ENCODE data around the gene HOXD13.
A peak's percentile ranks its signal among the peaks of the same experiment; 100 is the strongest.

The HOXD13 gene

GRCh38 chr2:176106581-176107539 lies 14.3 kb downstream of the HOXD13 start, which contains the start of gene HOXD11 (continued):
- peak; percentile 67 for TF ChIP-seq ZFHX2 (tag by site-specific recombination; conservative IDR thresholded peaks at IDR 0.05)
- peak; percentile 61; the same call in 1 of the 2 replicates for TF ChIP-seq ZNF561 (tag by site-specific recombination; IDR thresholded peaks at IDR 0.05; ENCODE audit: borderline replicate concordance)
- no peak for TF ChIP-seq HOXA7 (CRISPR knock-in tag; IDR thresholded peaks at IDR 0.05; ENCODE audit: borderline replicate concordance)
- TF ChIP-seq BCL11A (tag by site-specific recombination; IDR thresholded peaks at IDR 0.05; ENCODE audit: low read depth): peak; percentile 51; the same call in 1 of the 2 replicates
- TF ChIP-seq ZNF660 (tag by site-specific recombination; IDR thresholded peaks at IDR 0.05): 0 out of 2 replicates have a peak, but pooled peaks have one; percentile 42
- peak; percentile 75 for TF ChIP-seq PRDM6 (tag by site-specific recombination; IDR thresholded peaks at IDR 0.05)
- TF ChIP-seq ZNF350 (tag by site-specific recombination; IDR thresholded peaks at IDR 0.05): no peak
- TF ChIP-seq ZNF292 (tag by site-specific recombination; IDR thresholded peaks at IDR 0.05; ENCODE audit: borderline replicate concordance, low read depth): no peak
- TF ChIP-seq ZNF785 (tag by site-specific recombination; IDR thresholded peaks at IDR 0.05): no peak
- no peak for TF ChIP-seq ZNF37A (tag by site-specific recombination; IDR thresholded peaks at IDR 0.05)
- TF ChIP-seq ZBTB26 (tag by site-specific recombination; optimal IDR thresholded peaks at IDR 0.05): peak; percentile 88
- no peak; the same call in 1 of the 2 replicates for TF ChIP-seq ZNF610 (tag by site-specific recombination; IDR thresholded peaks at IDR 0.05; ENCODE audit: borderline replicate concordance)
- no peak for TF ChIP-seq ZNF146 (tag by site-specific recombination; IDR thresholded peaks at IDR 0.05)
- no peak for TF ChIP-seq ZSCAN16 (tag by site-specific recombination; IDR thresholded peaks at IDR 0.05)
- peak; percentile 81 for TF ChIP-seq GLIS2 (tag by site-specific recombination; IDR thresholded peaks at IDR 0.05)
- peak; percentile 31; the same call in 1 of the 2 replicates for TF ChIP-seq KLF7 (tag by site-specific recombination; IDR thresholded peaks at IDR 0.05; ENCODE audit: borderline replicate concordance)
- TF ChIP-seq ZXDB (tag by site-specific recombination; IDR thresholded peaks at IDR 0.05): peak; percentile 41; the same call in 1 of the 2 replicates
- peak; percentile 67 for TF ChIP-seq INSM2 (tag by site-specific recombination; IDR thresholded peaks at IDR 0.05)
- no peak for TF ChIP-seq ZBTB49 (tag by site-specific recombination; IDR thresholded peaks at IDR 0.05; ENCODE audit: low read depth)
- peak; percentile 38; the same call in 1 of the 2 replicates for TF ChIP-seq WT1 (tag by site-specific recombination; IDR thresholded peaks at IDR 0.05)
- peak; percentile 30; the same call in 1 of the 2 replicates for TF ChIP-seq ZNF24 (tag by site-specific recombination; IDR thresholded peaks at IDR 0.05)
- TF ChIP-seq ZNF704 (tag by site-specific recombination; IDR thresholded peaks at IDR 0.05): no peak
- no peak for TF ChIP-seq SALL2 (tag by site-specific recombination; IDR thresholded peaks at IDR 0.05; ENCODE audit: borderline replicate concordance)
- no peak for TF ChIP-seq ZBTB7A (tag by site-specific recombination; IDR thresholded peaks at IDR 0.05; ENCODE audit: low read depth)
- no peak for TF ChIP-seq ZNF223 (tag by site-specific recombination; IDR thresholded peaks at IDR 0.05)
- TF ChIP-seq ZNF416 (tag by site-specific recombination; IDR thresholded peaks at IDR 0.05): no peak
- TF ChIP-seq AEBP2 (tag by site-specific recombination; IDR thresholded peaks at IDR 0.05; ENCODE audit: borderline replicate concordance): no peak
- peak; percentile 84 for TF ChIP-seq ZNF843 (tag by site-specific recombination; IDR thresholded peaks at IDR 0.05)
- no peak for TF ChIP-seq RBAK (tag by site-specific recombination; IDR thresholded peaks at IDR 0.05)
- no peak for TF ChIP-seq ZFP3 (tag by site-specific recombination; IDR thresholded peaks at IDR 0.05; ENCODE audit: low read depth)
